ENCODE data around the gene DSTYK.
"Not testable (repeated sequence)": the region's sequence is repeated elsewhere in the genome, so short reads cannot be mapped to it uniquely, and the experiment has no call there.

Gene DSTYK

DNA sequence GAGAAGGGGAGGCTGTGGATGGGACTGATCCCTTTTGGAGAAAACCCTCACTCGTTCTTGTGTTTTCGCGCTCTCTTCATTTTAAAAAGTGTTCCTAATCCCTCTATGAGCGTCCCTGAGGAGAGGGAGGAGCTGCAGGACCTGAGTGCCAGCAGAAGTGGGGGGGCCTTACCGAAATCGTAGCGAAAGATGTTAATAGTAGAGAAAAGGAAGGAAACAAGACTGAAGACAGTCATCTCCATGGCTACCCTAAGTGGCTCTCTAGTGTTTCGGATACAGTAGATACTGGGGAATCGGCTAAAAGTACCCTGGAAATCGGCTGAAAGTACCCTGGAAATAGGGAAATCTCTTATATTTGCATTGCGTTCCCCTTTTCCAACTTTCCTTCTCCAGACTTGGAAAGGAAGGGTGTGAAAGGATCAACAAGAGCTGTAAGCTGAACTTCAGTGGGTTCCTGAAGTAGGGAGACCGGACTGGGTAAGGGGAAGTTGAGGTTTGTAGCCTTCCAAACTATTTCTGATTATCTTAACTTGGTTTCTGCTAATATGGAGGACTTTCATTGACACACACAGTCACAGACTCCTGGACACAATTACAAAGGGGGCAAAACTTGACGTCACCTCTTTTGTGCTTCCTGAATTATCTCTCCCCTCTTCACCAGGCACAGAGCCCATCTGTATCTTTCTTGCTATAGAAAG, 486 bp upstream of the DSTYK start:
- no peak for DNase-seq

DNA sequence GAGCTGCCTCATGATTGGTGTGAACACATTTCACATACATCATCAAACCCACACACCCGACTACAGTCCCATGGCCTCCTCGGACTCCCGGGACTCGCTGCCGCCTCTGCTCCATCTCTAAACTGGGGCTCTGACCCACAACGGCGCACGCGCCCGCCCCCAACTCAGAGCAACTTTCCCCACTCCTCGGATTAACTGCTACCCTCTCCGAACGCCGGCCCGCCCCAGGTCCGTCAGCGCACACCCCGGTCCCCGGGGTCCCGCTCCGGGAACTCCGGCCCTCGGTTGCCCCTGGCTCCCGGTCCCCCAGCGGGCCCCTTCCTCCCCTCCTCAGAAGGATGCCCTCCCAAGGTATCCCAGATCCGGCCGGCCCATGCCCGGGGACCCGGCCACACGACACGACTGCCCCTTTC, 740 bp downstream of the DSTYK start:
- no peak for DNase-seq

DNA sequence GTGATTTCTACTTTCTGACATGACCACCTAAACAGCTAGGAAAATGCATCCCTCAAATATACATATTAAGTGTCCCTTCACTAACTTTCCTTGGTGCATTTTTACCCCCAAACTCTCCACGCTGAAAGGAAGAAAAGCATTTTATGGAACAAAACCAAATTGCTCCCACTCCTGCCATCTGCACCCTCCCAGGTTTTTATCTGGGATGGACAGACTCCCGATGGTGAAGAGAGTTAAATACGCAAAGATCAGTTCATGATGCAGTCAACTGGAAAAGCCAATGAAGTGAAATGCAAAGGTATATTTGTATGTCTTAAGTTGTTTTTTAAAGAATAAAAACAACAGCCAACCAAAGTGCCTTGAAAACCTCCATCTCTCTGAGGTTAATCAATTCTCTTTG, 2.7 kb downstream of the DSTYK start:
- DNase-seq, result no peak

GRCh38 chr1:205205055-205205454, 6.4 kb downstream of the DSTYK start:
- no peak for DNase-seq

DNA sequence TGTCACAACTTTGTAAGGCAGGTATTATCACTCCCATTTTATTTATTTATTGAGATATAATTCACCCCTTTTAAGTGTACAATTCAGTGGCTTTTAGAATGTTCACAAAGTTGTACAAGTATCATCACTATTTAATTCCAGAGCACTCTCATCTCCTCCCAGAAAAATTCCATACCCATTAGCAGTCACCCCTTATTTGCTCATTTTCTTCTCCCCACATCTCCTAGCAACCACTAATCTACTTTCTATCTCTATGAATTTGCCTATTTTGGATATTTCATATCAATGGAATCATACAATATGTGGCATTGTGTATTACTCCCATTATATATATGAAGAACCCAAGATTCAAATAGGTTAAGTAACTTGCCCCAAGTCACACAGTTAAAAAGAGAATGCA, 7.0 kb downstream of the DSTYK start:
- no peak for DNase-seq

DNA sequence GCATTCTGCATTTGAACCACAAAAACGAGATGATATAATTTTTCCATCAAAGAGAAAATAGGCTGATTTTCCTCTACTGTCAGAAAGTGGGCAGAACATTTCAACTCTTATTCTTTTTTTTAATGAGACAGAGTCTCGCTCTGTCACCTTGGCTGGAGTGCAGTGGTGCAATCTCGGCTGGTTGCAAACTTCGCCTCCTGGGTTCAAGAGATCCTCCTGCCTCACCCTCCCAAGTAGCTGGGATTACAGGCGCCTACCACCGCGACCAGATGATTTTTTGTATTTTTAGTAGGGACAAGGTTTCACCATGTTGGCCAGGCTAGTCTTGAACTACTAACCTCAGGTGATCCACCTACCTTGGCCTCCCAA, 11.6 kb downstream of the DSTYK start:
- no peak for DNase-seq

- DNase-seq, result no peak
These were observed 12.2 kb downstream of the DSTYK start for GRCh38 chr1:205199090-205199930.

DNA sequence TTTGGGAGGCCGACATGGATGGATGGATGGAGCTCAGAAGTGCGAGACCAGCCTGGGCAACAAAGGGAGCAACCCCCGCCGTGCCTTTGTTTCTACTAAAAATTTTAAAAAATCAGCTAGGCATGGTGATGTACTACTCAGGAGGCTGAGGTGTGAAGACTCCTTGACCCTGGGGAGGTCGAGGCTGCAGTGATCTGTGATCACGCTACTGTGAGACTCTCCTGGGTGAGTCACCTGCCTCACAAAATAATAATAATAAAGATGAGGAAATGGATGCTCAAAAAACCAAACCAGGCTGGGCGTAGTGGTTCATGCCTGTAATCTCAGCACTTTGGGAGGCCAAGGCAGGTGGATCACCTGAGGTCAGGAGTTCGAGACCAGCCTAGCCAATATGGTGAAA, 19.2 kb downstream of the DSTYK start:
- DNase-seq, result no peak

- DNase-seq, result no peak
These were observed 19.9 kb downstream of the DSTYK start for GRCh38 chr1:205191622-205192021.

DNA sequence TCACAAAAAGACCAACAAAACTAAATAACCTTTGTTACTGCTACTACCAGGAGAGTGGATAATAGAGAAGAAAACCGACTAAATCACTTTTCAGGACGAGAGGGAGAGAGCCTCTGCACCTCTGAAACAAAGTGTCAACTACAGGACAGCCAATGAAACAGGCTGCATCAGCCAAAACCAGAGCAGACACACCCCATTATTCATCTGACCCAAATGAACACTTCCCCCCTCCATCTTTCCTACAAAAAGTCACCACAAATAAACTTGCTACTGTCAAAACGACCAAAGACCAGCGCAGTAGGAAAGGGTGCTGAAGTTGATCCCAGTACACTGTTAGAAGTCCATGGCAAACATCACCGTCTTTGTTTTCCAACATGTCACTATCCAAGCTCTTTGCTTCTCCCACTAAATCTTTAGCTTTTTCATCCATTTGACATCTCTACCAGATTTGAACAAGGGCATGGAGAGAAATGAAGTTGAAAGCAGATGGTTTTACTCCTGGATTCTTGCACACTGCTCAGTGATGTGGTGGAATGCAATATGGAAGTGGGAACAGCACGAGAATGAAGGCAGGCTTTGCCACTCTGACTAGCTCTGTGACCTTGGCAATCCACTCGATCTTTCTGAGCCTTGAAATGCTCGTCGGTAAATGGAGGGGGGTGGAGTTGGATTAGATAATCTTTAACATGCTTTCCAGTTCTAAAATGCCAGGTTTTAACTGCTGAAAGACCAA, 20.5 kb downstream of the DSTYK start:
- no peak for DNase-seq

- no peak for DNase-seq
These were observed 22.4 kb downstream of the DSTYK start for GRCh38 chr1:205189131-205189530.

GRCh38 chr1:205188596-205188995, 22.9 kb downstream of the DSTYK start:
- no peak for DNase-seq

DNA sequence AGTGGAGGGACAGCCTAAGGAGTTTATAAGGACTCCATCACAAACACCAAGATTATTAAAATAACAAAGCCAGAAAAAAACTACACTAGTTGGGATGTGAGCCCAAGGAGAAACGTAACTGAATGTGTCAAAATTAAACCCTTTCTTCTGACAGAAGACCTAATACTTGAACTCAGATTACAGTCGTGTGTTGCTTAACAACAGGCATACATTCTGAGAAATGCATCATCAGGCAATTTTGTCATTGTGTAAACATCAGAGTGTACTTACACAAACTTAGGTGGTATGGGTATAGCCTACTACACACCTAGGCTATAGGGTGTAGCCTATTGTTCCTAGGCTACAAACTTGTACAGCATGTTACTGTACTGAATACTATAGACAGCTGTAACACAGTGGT, 23.4 kb downstream of the DSTYK start:
- DNase-seq, result no peak

DNA sequence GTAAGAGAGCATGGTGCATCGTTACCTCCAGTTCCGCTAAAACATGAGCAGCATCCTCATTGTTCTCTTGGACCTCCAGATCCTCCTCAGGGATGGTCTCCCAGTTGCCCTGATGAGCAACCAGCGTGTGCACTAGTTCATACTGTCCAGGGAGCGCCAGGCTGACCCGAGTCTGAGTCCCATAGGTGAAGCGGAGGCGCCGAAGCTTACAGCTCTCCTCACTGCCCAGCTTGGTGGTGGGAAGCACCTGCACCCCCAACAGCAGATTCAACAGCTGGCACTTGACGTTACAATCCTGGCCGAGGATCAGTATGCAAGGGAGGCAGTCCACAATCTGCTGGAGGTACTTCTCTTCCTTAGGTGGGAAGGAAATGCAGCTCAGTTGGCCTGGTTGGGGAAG, 24.1 kb downstream of the DSTYK start:
- no peak for DNase-seq

DNA sequence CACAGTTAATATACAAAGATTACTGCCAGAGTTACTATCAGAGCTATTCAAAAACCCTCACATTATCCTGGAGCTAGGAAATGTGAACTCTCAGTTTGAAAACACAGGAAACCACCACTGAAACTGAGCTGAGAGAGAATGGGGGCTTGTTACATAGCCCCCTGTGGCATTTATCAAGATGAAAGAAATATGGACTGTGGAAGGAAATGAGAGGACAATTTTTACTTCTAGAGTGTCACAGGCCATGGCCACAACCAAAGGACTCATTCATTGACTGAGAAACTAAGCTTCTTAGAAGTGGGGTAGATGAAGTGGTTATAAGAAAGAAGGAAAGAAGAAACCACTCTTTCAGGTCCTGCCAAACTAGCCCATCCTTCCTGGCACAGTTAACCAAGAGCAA, 25.3 kb downstream of the DSTYK start:
- DNase-seq, result no peak

DNA sequence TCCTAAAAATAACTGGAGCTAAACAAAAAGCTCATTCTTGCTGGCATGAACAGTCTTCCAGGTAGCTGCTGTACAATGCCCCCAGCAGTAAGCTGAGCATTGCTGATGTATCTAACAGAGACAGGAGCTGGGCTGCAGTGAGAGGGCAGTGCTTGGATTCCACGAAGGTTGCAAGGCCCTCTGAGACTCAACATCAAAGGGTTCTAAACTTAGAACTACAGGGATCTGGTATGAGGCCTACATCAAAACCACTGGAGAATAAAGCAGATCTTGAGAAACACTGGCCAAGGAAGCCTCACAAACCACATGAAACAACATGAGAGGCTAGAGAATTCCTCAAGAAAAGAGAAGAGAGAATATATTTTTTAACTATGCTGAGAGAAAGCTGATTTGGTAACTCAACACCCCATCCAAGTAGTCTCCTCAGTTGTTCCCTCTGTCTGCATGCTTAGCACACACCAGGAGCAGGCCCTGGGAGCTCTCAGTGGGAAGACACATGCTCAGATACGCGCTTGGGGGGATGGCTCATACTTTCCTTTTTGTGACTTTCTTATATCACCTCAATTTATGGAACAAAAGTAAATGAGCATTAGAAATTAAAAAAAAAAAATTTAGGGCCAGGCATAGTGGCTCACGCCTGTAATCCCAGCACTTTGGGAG, 27.7 kb downstream of the DSTYK start:
- DNase-seq, result no peak

GRCh38 chr1:205182930-205183329, 28.6 kb downstream of the DSTYK start:
- DNase-seq, result no peak

DNA sequence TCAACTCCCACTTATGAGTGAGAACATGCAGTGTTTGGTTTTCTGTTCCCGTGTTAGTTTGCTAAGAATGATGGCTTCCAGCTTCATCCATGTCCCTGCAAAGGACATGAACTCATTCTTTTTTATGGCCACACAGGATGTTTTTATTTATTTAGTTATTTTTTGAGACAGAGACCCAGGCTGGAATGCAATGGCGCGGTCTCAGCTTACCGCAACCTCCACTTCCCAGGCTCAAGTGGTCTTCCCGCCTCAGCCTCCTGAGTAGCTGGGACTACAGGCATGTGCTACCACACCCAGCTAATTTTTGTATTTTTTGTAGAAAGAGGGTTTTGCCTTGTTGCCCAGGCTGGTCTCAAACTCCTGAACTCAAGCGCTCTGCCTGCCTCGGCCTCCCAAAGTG, 31.2 kb downstream of the DSTYK start:
- not testable (repeated sequence) for DNase-seq

DNA sequence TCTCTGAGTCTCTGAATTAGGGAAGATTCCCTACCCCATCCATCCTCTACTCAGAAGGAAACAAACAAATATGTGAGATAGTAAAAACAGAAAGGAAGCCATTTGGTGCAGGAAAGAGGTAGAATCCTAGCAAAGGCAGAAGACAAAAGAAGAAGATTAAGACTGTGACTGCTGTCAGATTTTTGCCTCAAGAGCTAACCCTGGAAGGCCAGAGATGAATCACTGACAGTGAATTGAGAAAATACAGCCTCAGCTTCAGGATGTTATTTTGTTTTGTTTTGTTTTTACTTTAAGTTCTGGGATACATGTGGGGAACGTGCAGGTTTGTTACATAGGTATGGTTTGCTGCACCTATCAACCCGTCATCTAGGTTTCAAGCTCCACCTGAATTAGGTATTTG, 31.7 kb downstream of the DSTYK start:
- DNase-seq, result no peak

DNA sequence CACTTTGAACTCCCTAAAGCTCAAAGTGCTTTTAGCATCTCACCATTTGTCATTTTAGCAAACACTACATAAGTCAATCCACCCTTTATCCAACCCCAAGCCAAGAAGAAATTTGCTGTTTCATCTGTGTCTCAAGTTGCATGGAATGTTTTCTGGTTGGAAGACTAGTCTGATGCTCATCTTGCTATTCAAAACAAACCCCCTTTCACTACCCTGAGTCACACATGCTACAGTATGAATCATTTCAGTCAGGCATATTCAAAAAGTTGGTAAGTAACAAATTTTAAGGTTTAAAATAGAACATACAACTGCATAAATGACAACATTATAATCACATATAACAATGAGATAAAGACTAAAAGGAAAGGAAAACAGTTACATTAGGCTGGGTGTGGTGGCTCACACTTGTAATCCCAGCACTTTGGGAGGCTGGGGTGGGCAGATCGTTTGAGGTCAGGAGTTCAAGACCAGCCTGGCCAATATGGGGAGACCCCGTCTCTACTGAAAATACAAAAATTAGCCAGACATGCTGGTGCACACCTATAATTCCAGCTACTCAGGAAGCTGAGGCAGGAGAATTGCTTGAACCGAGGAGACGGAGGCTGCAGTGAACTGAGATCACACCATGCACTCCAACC, 38.7 kb downstream of the DSTYK start:
- no peak for DNase-seq

- no peak for DNase-seq
These were observed 40.1 kb downstream of the DSTYK start for GRCh38 chr1:205171369-205171768.

DNA sequence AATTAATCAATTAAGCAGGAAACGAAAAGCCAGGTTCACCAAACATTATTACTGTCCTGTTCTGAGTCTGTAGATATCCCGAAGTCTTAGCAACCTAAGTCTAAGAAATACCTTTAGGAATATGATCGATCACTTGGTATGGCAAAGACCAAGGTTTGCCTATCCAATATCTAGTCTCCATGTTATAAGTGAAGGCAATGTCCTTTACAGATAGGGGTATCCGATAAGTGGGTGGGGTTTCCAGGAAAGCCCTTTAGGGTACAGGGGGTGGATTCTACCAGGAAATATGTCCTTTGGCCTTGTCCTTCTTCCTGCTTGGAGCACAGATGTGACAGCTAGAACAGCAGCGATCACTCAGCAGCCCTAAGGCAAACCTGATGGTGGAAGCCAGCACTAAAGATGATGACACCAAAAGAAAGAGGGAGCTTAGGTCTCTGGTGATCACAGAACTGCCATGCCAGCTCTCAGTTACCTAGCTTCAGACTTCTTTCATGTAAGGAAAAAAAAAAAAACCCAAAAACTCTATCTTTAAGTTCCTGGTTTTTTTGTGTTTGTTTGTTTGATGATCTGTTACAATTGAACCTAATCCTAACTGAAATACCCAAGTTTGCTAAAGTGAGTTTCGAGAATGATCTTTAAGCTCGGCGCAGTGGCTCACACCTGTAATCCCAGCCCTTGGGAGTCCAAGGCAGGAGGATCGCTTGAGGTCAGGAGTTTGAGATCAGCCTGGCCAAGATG, 40.8 kb downstream of the DSTYK start:
- no peak for DNase-seq
